ENCODE results near the gene GPR160. TPM values are rescaled to one million over a fixed set of nuclear protein-coding genes. Genes with fewer than 3 reads are reported as not detected.

Gene GPR160
- polyA plus RNA-seq, 4 donors: 48.6 to 358 (median 55.8) TPM

- H3K27me3 ChIP-seq (ENCODE audit: control insufficient read depth in 3 of 3, insufficient read depth in 3 of 3, low read length in 3 of 3): no peaks in the 10 kb centered on the region
- DNase-seq: no peak
- no peak for FAIRE-seq
- H3K9me3 ChIP-seq (ENCODE audit: control insufficient read depth in 2 of 2, insufficient read depth in 1 of 2, low read depth in 1 of 2, low read length in 1 of 2): peaks cover 0 to 3% of the 10 kb centered on the region in 2 donors
- H3K27ac ChIP-seq (ENCODE audit: low read depth in 1 of 3, low read length in 2 of 3): no peak overlapping the region
- WGBS, 3 donors: 94 to 98% (median 94%) methylated on average over 1 of the region's 1 CpG
- H3K4me3 ChIP-seq (ENCODE audit: low read depth in 1 of 3, low read length in 3 of 3): no peak overlapping the region
- peaks cover 0 to 4% (median 3%) of the 10 kb centered on the region in 3 donors for H3K36me3 ChIP-seq (ENCODE audit: control insufficient read depth in 3 of 3, insufficient read depth in 2 of 3, low read depth in 1 of 3, low read length in 3 of 3)
- H3K4me1 ChIP-seq (ENCODE audit: control insufficient read depth in 3 of 3, insufficient read depth in 2 of 3, low read depth in 1 of 3, low read length in 2 of 3): no peaks in the 10 kb centered on the region
Observed at GRCh38 chr3:169999433-169999832, 38.4 kb upstream of the GPR160 start.

DNA sequence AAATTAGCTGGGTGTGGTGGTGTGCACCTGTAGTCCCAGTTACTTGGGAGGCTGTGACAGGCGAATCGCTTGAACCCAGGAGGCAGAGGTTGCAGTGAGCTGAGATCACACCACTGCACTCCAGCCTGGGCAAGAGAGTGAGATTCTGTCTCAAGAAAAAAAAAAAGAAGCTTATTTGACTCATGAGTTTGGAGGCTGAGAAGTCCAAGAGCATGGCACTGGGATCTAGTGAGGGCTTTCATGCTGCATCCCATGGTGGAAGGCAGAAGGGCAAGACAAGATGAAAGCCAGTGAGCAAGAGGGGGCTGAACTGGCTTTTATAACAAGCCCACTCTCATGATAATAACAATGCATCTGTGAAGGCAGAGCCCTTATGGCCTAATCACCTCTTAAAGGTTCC is 37.7 kb upstream of the GPR160 start:
- no peak overlapping the region for H3K4me3 ChIP-seq (ENCODE audit: low read depth in 1 of 3, low read length in 3 of 3)
- peaks cover 0 to 3% of the 10 kb centered on the region in 2 donors for H3K9me3 ChIP-seq (ENCODE audit: control insufficient read depth in 2 of 2, insufficient read depth in 1 of 2, low read depth in 1 of 2, low read length in 1 of 2)
- 97 to 100% (median 98%) methylated on average over 2 of the region's 2 CpGs for WGBS, 3 donors
- no peak overlapping the region for H3K27ac ChIP-seq (ENCODE audit: low read depth in 1 of 3, low read length in 2 of 3)
- peaks cover 0 to 4% (median 3%) of the 10 kb centered on the region in 3 donors for H3K36me3 ChIP-seq (ENCODE audit: control insufficient read depth in 3 of 3, insufficient read depth in 2 of 3, low read depth in 1 of 3, low read length in 3 of 3)
- DNase-seq (no peak), FAIRE-seq (no peak)
- no peaks in the 10 kb centered on the region for H3K27me3 ChIP-seq (ENCODE audit: control insufficient read depth in 3 of 3, insufficient read depth in 3 of 3, low read length in 3 of 3)
- no peaks in the 10 kb centered on the region for H3K4me1 ChIP-seq (ENCODE audit: control insufficient read depth in 3 of 3, insufficient read depth in 2 of 3, low read depth in 1 of 3, low read length in 2 of 3)

GRCh38 chr3:170002231-170002630 is 35.6 kb upstream of the GPR160 start:
- no peak for FAIRE-seq

DNA sequence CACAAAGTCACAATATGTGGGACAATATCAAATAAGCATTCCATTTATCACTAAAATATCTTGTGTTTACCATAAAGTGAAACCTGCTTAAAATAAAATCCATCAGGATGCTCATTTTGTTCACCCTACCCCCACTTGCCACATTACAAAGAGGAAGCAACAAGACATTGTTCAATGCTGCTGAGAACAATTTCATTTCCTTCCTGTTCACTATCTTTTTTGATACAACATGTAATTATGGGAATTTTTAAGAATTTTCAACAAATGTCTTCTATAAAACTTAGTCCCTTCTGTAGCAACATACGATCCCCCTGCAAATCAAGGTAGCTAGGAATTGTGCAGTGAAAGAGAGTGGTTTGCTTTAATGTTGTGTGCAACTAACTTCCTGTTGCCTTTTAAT is 34.9 kb upstream of the GPR160 start:
- H3K27ac ChIP-seq (ENCODE audit: low read depth in 1 of 3, low read length in 2 of 3): no peak overlapping the region
- FAIRE-seq: no peak
- no peak for DNase-seq
- no peaks in the 10 kb centered on the region for H3K27me3 ChIP-seq (ENCODE audit: control insufficient read depth in 3 of 3, insufficient read depth in 3 of 3, low read length in 3 of 3)
- H3K4me1 ChIP-seq (ENCODE audit: control insufficient read depth in 3 of 3, insufficient read depth in 2 of 3, low read depth in 1 of 3, low read length in 2 of 3): no peaks in the 10 kb centered on the region
- WGBS, 3 donors: 63 to 88% (median 74%) methylated on average over 1 of the region's 1 CpG
- H3K4me3 ChIP-seq (ENCODE audit: low read depth in 1 of 3, low read length in 3 of 3): no peak overlapping the region
- H3K36me3 ChIP-seq (ENCODE audit: control insufficient read depth in 3 of 3, insufficient read depth in 2 of 3, low read depth in 1 of 3, low read length in 3 of 3): no peaks in the 10 kb centered on the region
- H3K9me3 ChIP-seq (ENCODE audit: control insufficient read depth in 2 of 2, insufficient read depth in 1 of 2, low read depth in 1 of 2, low read length in 1 of 2): peaks cover 0 to 3% of the 10 kb centered on the region in 2 donors

More at GRCh38 chr3:170002231-170002630, 35.6 kb upstream of the GPR160 start:
- H3K4me1 ChIP-seq (ENCODE audit: control insufficient read depth in 3 of 3, insufficient read depth in 2 of 3, low read depth in 1 of 3, low read length in 2 of 3): no peaks in the 10 kb centered on the region
- no peak overlapping the region for H3K4me3 ChIP-seq (ENCODE audit: low read depth in 1 of 3, low read length in 3 of 3)
- no peaks in the 10 kb centered on the region for H3K27me3 ChIP-seq (ENCODE audit: control insufficient read depth in 3 of 3, insufficient read depth in 3 of 3, low read length in 3 of 3)
- WGBS, 3 donors: 78 to 87% (median 87%) methylated on average over 10 of the region's 10 CpGs
- H3K27ac ChIP-seq (ENCODE audit: low read depth in 1 of 3, low read length in 2 of 3): no peak overlapping the region
- peaks cover 0 to 3% of the 10 kb centered on the region in 2 donors for H3K9me3 ChIP-seq (ENCODE audit: control insufficient read depth in 2 of 2, insufficient read depth in 1 of 2, low read depth in 1 of 2, low read length in 1 of 2)
- no peak for DNase-seq
- no peaks in the 10 kb centered on the region for H3K36me3 ChIP-seq (ENCODE audit: control insufficient read depth in 3 of 3, insufficient read depth in 2 of 3, low read depth in 1 of 3, low read length in 3 of 3)

- DNase-seq (no peak), FAIRE-seq (no peak)
- Histone ChIP-seq H3K4me1 (ENCODE audit: control insufficient read depth in 3 of 3, insufficient read depth in 2 of 3, low read depth in 1 of 3, low read length in 2 of 3) (no peaks in the 10 kb centered on the region), H3K4me3 (ENCODE audit: low read depth in 1 of 3, low read length in 3 of 3) (no peak overlapping the region), H3K9me3 (ENCODE audit: control insufficient read depth in 2 of 2, insufficient read depth in 1 of 2, low read depth in 1 of 2, low read length in 1 of 2) (peaks cover 0 to 3% of the 10 kb centered on the region in 2 donors), H3K36me3 (ENCODE audit: control insufficient read depth in 3 of 3, insufficient read depth in 2 of 3, low read depth in 1 of 3, low read length in 3 of 3) (no peaks in the 10 kb centered on the region), H3K27ac (ENCODE audit: low read depth in 1 of 3, low read length in 2 of 3) (no peak overlapping the region), H3K27me3 (ENCODE audit: control insufficient read depth in 3 of 3, insufficient read depth in 3 of 3, low read length in 3 of 3) (no peaks in the 10 kb centered on the region)
- 61 to 74% (median 73%) methylated on average over 2 of the region's 2 CpGs for whole genome bisulfite sequencing, 3 donors
Observed at GRCh38 chr3:170003881-170004356, 33.9 kb upstream of the GPR160 start.

GRCh38 chr3:170007031-170007663 is 30.6 kb upstream of the GPR160 start:
- no peak overlapping the region for H3K4me3 ChIP-seq (ENCODE audit: low read depth in 1 of 3, low read length in 3 of 3)
- no peaks in the 10 kb centered on the region for H3K4me1 ChIP-seq (ENCODE audit: control insufficient read depth in 3 of 3, insufficient read depth in 2 of 3, low read depth in 1 of 3, low read length in 2 of 3)
- no peaks in the 10 kb centered on the region for H3K27me3 ChIP-seq (ENCODE audit: control insufficient read depth in 3 of 3, insufficient read depth in 3 of 3, low read length in 3 of 3)
- H3K36me3 ChIP-seq (ENCODE audit: control insufficient read depth in 3 of 3, insufficient read depth in 2 of 3, low read depth in 1 of 3, low read length in 3 of 3): no peaks in the 10 kb centered on the region
- peak in 1 of 2 donors; percentile 21 for DNase-seq
- FAIRE-seq: no peak
- H3K9me3 ChIP-seq (ENCODE audit: control insufficient read depth in 2 of 2, insufficient read depth in 1 of 2, low read depth in 1 of 2, low read length in 1 of 2): no peaks in the 10 kb centered on the region
- H3K27ac ChIP-seq (ENCODE audit: low read depth in 1 of 3, low read length in 2 of 3): no peak overlapping the region
- WGBS, 3 donors: 67 to 76% (median 69%) methylated on average over 7 of the region's 7 CpGs

GRCh38 chr3:170010498-170010897 is 27.3 kb upstream of the GPR160 start:
- H3K27me3 ChIP-seq (ENCODE audit: control insufficient read depth in 3 of 3, insufficient read depth in 3 of 3, low read length in 3 of 3): no peaks in the 10 kb centered on the region
- no peak for FAIRE-seq
- peaks cover 0 to 6% (median 0%) of the 10 kb centered on the region in 3 donors for H3K4me1 ChIP-seq (ENCODE audit: control insufficient read depth in 3 of 3, insufficient read depth in 2 of 3, low read depth in 1 of 3, low read length in 2 of 3)
- no peak overlapping the region for H3K27ac ChIP-seq (ENCODE audit: low read depth in 1 of 3, low read length in 2 of 3)
- no peak for DNase-seq
- 86 to 91% (median 87%) methylated on average over 4 of the region's 4 CpGs for WGBS, 3 donors
- no peaks in the 10 kb centered on the region for H3K36me3 ChIP-seq (ENCODE audit: control insufficient read depth in 3 of 3, insufficient read depth in 2 of 3, low read depth in 1 of 3, low read length in 3 of 3)
- no peaks in the 10 kb centered on the region for H3K9me3 ChIP-seq (ENCODE audit: control insufficient read depth in 2 of 2, insufficient read depth in 1 of 2, low read depth in 1 of 2, low read length in 1 of 2)
- H3K4me3 ChIP-seq (ENCODE audit: low read depth in 1 of 3, low read length in 3 of 3): no peak overlapping the region

DNA sequence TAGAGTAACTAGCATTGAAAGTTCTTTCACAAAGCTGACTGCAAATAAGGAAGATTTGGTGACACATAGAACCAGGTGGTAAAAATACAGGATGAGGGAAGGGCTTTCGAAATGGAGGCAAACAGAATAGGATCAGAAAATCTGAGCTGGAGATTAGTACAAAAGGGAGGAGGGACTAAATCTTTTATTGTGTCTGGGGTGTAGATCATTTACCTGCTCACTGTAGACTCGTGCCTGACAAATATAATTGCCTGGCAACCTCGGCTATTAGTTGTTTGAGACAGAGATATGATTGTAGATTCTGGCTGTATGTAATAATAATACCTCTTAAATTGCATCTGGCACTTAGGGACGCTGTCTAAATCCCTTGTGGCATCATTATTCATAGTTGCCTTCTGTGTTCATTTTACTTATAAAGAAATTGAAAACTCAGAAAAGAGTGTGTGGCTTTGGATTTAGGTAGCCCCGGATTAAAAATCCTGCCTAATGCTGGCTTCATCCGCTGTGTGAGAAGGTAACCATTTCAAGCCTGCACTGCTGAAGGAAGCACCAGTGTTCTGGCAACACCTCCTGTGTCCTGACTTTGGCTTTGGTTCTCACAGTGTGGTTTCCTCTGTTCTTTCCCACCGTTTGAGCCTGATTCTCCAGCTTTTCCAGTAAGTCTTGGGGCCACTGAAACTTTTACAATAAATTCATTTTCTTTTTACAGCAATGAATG is 25.0 kb upstream of the GPR160 start:
- peak overlapping the region in 1 of 3 donors; percentile 37 for H3K27ac ChIP-seq (ENCODE audit: low read depth in 1 of 3, low read length in 2 of 3)
- 15 to 48% (median 23%) methylated on average over 7 of the region's 7 CpGs for WGBS, 3 donors
- peak; percentile 81 to 85 for DNase-seq

More for the DNA sequence above, 25.0 kb upstream of the GPR160 start:
- FAIRE-seq: no peak
- no peaks in the 10 kb centered on the region for H3K36me3 ChIP-seq (ENCODE audit: control insufficient read depth in 3 of 3, insufficient read depth in 2 of 3, low read depth in 1 of 3, low read length in 3 of 3)
- H3K4me3 ChIP-seq (ENCODE audit: low read depth in 1 of 3, low read length in 3 of 3): no peak overlapping the region
- no peaks in the 10 kb centered on the region for H3K9me3 ChIP-seq (ENCODE audit: control insufficient read depth in 2 of 2, insufficient read depth in 1 of 2, low read depth in 1 of 2, low read length in 1 of 2)
- peaks cover 0 to 6% (median 0%) of the 10 kb centered on the region in 3 donors for H3K4me1 ChIP-seq (ENCODE audit: control insufficient read depth in 3 of 3, insufficient read depth in 2 of 3, low read depth in 1 of 3, low read length in 2 of 3)
- H3K27me3 ChIP-seq (ENCODE audit: control insufficient read depth in 3 of 3, insufficient read depth in 3 of 3, low read length in 3 of 3): no peaks in the 10 kb centered on the region

Data from small intestine (tissue), 7 donors.